SK-N-SH treated with all-trans-retinoic acid at 6 μM for 48 hours (cell line): ENCODE data around the gene CACNA1G.

Experiments used
- ATAC-seq: fragments of 200-7000 bp; cut with Tn5 transposase; 3 replicates; pipeline ENCODE4 v1.9.1; 2020; ENCODE audit warnings: mild to moderate bottlenecking, moderate library complexity
- ARNTL ChIP-seq: fragments of 450-650 bp; formaldehyde crosslinking; IDR thresholded peaks from 2 replicates; pipeline ENCODE4 v1.5.0; 2020; ENCODE audit warnings: low read depth, mild to moderate bottlenecking, moderate library complexity, borderline replicate concordance
- BACH2 ChIP-seq: fragments of 250-450 bp; sonication (Bioruptor Pico); IDR thresholded peaks from 2 replicates; pipeline ENCODE4 v1.9.0; 2021; ENCODE audit warnings: mild to moderate bottlenecking, borderline replicate concordance
- CSDC2 ChIP-seq: fragments of 250-450 bp; sonication (Bioruptor Pico); IDR thresholded peaks from 2 replicates; pipeline ENCODE4 v1.5.0; 2020; ENCODE audit warnings: mild to moderate bottlenecking, moderate library complexity
- GLIS3 ChIP-seq: fragments of 250-450 bp; sonication (Bioruptor Pico); IDR thresholded peaks from 2 replicates; pipeline ENCODE4 v1.5.0; 2020; ENCODE audit warnings: mild to moderate bottlenecking, moderate library complexity
- ISL1 ChIP-seq: fragments of 250-450 bp; sonication (Bioruptor Pico); IDR thresholded peaks from 2 replicates; pipeline ENCODE4 v2.1.2; 2022; ENCODE audit warnings: mild to moderate bottlenecking, moderate library complexity
- OSR1 ChIP-seq: fragments of 250-450 bp; sonication (Bioruptor Pico); IDR thresholded peaks from 2 replicates; pipeline ENCODE4 v1.8.0; 2022; ENCODE audit warnings: moderate library complexity, mild to moderate bottlenecking, inconsistent platforms
- PPARA ChIP-seq: fragments of 250-450 bp; sonication (Bioruptor Pico); IDR thresholded peaks from 2 replicates; pipeline ENCODE4 v1.5.0; 2020; ENCODE audit warnings: mild to moderate bottlenecking, borderline replicate concordance
- RARB ChIP-seq: fragments of 250-450 bp; sonication (Bioruptor Pico); IDR thresholded peaks from 2 replicates; pipeline ENCODE4 v1.8.0; 2021; ENCODE audit warnings: mild to moderate bottlenecking, moderate library complexity
- SNAI2 ChIP-seq: fragments of 250-450 bp; sonication (Bioruptor Pico); IDR thresholded peaks from 2 replicates; pipeline ENCODE4 v1.5.0; 2020; ENCODE audit warnings: mild to moderate bottlenecking, moderate library complexity
- ZC3H10 ChIP-seq: fragments of 250-450 bp; sonication (Bioruptor Pico); IDR thresholded peaks from 2 replicates; pipeline ENCODE4 v1.5.1; 2021; ENCODE audit warnings: mild to moderate bottlenecking, moderate library complexity
- ZFP3 ChIP-seq: fragments of 250-450 bp; sonication (Bioruptor Pico); IDR thresholded peaks from 2 replicates; pipeline ENCODE4 v1.5.0; 2020; ENCODE audit warnings: mild to moderate bottlenecking, moderate library complexity
- ZFP30 ChIP-seq: fragments of 450-650 bp; formaldehyde crosslinking; IDR thresholded peaks from 2 replicates; pipeline ENCODE4 v1.5.0; 2022; ENCODE audit warnings: mild to moderate bottlenecking, moderate library complexity
- ZNF565 ChIP-seq: fragments of 450-650 bp; formaldehyde crosslinking; conservative IDR thresholded peaks from 2 replicates; pipeline ENCODE4 v1.5.0; 2020; ENCODE audit warnings: low read depth, mild to moderate bottlenecking, moderate library complexity
- ZNF8 ChIP-seq: fragments of 450-650 bp; formaldehyde crosslinking; IDR thresholded peaks from 2 replicates; pipeline ENCODE4 v1.5.0; 2020; ENCODE audit warnings: mild to moderate bottlenecking, moderate library complexity
- TF ChIP-seq, protein P1 (sequence below): fragments of 250-450 bp; sonication (Bioruptor Pico); IDR thresholded peaks from 2 replicates; pipeline ENCODE4 v1.5.1; 2020; ENCODE audit warnings: low read depth, mild to moderate bottlenecking, moderate library complexity
- TF ChIP-seq, protein P2 (sequence below): fragments of 250-450 bp; sonication (Bioruptor Pico); IDR thresholded peaks from 2 replicates; pipeline ENCODE4 v1.8.0; 2021; ENCODE audit warnings: low read depth, mild to moderate bottlenecking, moderate library complexity, borderline replicate concordance
- TF ChIP-seq, protein P3 (sequence below): fragments of 250-450 bp; sonication (Bioruptor Pico); IDR thresholded peaks from 2 replicates; pipeline ENCODE4 v1.8.0; 2020; ENCODE audit warnings: mild to moderate bottlenecking, moderate library complexity, borderline replicate concordance
- TF ChIP-seq, protein P4 (sequence below): fragments of 250-450 bp; sonication (Bioruptor Pico); IDR thresholded peaks from 2 replicates; pipeline ENCODE4 v1.5.0; 2020; ENCODE audit warnings: mild to moderate bottlenecking, moderate library complexity
- TF ChIP-seq, protein P5 (sequence below): fragments of 250-450 bp; sonication (Bioruptor Pico); IDR thresholded peaks from 2 replicates; pipeline ENCODE4 v1.5.1; 2021; ENCODE audit warnings: mild to moderate bottlenecking, moderate library complexity

The CACNA1G gene

DNA sequence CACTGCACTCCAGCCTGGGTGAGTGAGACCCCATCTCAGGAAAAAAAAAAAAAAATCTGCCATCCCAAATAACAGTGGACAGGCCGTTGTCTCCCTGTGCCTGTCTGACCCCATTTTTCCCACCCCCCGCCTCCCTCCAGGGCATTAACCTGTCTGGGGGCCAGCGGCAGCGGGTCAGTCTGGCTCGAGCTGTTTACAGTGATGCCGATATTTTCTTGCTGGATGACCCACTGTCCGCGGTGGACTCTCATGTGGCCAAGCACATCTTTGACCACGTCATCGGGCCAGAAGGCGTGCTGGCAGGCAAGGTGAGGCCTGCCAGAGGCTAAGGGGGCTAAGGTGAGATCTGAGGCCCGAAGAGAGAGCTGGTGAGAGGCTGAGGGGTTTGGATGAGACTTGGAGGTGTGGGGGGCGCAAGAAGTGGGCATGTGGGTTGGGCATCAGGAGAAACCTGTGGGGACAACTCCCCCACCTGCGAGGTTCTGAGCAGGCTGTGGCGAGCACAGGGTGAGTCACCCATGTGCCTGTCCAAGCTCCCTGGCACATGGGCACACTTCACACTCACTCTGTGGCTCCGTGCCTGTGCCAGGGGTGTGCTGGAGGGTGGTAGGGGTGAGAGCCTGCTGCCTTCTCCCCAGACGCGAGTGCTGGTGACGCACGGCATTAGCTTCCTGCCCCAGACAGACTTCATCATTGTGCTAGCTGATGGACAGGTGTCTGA lies 112.5 kb downstream of the CACNA1G start:
- TF ChIP-seq ARNTL (CRISPR knock-in tag) = no peak
- no peak for TF ChIP-seq ISL1 (CRISPR knock-in tag)
- TF ChIP-seq ZFP3 (CRISPR knock-in tag) = 0 out of 2 replicates have a peak, but pooled peaks have one; percentile 12
- no peak for TF ChIP-seq ZNF8 (CRISPR knock-in tag)
- no peak for TF ChIP-seq OSR1 (CRISPR knock-in tag)
- TF ChIP-seq CSDC2 = no peak
- peak; percentile 22 for ATAC-seq

DNA sequence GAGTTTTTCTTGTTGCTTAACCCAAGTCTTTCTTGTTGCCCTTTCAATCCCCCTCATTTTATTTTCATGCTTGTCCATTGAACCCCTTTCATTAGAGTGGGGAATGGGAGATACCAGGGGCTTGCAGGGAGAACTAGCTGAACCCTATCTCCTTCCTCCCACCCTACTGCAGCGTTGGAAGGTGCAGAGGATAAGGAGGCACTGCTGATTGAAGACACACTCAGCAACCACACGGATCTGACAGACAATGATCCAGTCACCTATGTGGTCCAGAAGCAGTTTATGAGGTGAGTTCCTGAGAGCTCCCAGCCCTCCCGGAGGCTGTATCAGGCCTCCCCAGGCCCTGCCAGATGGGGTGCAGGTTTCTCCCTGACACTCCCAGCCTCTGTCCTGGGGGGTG lies 114.7 kb downstream of the CACNA1G start:
- ATAC-seq = no peak

DNA sequence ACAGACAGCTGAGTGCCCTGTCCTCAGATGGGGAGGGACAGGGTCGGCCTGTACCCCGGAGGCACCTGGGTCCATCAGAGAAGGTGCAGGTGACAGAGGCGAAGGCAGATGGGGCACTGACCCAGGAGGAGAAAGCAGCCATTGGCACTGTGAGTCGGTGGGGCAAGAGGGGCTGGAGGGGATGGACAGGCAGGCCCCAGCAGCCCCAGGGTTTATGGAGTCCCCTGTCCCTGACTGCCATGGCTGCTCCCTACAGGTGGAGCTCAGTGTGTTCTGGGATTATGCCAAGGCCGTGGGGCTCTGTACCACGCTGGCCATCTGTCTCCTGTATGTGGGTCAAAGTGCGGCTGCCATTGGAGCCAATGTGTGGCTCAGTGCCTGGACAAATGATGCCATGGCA lies 115.1 kb downstream of the CACNA1G start:
- ATAC-seq = no peak
- TF ChIP-seq, protein P1, sequence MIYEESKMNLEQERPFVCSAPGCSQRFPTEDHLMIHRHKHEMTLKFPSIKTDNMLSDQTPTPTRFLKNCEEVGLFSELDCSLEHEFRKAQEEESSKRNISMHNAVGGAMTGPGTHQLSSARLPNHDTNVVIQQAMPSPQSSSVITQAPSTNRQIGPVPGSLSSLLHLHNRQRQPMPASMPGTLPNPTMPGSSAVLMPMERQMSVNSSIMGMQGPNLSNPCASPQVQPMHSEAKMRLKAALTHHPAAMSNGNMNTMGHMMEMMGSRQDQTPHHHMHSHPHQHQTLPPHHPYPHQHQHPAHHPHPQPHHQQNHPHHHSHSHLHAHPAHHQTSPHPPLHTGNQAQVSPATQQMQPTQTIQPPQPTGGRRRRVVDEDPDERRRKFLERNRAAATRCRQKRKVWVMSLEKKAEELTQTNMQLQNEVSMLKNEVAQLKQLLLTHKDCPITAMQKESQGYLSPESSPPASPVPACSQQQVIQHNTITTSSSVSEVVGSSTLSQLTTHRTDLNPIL = no peak
- TF ChIP-seq ARNTL (CRISPR knock-in tag) (no peak), ZNF565 (CRISPR knock-in tag) (no peak)

More for the DNA sequence above, 114.7 kb downstream of the CACNA1G start:
- TF ChIP-seq ZC3H10 (CRISPR knock-in tag) (no peak), ZNF8 (CRISPR knock-in tag) (no peak)
- TF ChIP-seq, protein P2, sequence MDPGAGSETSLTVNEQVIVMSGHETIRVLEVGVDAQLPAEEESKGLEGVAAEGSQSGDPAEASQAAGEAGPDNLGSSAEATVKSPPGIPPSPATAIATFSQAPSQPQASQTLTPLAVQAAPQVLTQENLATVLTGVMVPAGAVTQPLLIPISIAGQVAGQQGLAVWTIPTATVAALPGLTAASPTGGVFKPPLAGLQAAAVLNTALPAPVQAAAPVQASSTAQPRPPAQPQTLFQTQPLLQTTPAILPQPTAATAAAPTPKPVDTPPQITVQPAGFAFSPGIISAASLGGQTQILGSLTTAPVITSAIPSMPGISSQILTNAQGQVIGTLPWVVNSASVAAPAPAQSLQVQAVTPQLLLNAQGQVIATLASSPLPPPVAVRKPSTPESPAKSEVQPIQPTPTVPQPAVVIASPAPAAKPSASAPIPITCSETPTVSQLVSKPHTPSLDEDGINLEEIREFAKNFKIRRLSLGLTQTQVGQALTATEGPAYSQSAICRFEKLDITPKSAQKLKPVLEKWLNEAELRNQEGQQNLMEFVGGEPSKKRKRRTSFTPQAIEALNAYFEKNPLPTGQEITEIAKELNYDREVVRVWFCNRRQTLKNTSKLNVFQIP (CRISPR knock-in tag) = no peak
- TF ChIP-seq, protein P3, sequence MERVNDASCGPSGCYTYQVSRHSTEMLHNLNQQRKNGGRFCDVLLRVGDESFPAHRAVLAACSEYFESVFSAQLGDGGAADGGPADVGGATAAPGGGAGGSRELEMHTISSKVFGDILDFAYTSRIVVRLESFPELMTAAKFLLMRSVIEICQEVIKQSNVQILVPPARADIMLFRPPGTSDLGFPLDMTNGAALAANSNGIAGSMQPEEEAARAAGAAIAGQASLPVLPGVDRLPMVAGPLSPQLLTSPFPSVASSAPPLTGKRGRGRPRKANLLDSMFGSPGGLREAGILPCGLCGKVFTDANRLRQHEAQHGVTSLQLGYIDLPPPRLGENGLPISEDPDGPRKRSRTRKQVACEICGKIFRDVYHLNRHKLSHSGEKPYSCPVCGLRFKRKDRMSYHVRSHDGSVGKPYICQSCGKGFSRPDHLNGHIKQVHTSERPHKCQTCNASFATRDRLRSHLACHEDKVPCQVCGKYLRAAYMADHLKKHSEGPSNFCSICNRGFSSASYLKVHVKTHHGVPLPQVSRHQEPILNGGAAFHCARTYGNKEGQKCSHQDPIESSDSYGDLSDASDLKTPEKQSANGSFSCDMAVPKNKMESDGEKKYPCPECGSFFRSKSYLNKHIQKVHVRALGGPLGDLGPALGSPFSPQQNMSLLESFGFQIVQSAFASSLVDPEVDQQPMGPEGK (CRISPR knock-in tag) = no peak
- TF ChIP-seq, protein P4, sequence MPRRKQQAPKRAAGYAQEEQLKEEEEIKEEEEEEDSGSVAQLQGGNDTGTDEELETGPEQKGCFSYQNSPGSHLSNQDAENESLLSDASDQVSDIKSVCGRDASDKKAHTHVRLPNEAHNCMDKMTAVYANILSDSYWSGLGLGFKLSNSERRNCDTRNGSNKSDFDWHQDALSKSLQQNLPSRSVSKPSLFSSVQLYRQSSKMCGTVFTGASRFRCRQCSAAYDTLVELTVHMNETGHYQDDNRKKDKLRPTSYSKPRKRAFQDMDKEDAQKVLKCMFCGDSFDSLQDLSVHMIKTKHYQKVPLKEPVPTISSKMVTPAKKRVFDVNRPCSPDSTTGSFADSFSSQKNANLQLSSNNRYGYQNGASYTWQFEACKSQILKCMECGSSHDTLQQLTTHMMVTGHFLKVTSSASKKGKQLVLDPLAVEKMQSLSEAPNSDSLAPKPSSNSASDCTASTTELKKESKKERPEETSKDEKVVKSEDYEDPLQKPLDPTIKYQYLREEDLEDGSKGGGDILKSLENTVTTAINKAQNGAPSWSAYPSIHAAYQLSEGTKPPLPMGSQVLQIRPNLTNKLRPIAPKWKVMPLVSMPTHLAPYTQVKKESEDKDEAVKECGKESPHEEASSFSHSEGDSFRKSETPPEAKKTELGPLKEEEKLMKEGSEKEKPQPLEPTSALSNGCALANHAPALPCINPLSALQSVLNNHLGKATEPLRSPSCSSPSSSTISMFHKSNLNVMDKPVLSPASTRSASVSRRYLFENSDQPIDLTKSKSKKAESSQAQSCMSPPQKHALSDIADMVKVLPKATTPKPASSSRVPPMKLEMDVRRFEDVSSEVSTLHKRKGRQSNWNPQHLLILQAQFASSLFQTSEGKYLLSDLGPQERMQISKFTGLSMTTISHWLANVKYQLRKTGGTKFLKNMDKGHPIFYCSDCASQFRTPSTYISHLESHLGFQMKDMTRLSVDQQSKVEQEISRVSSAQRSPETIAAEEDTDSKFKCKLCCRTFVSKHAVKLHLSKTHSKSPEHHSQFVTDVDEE = no peak

DNA sequence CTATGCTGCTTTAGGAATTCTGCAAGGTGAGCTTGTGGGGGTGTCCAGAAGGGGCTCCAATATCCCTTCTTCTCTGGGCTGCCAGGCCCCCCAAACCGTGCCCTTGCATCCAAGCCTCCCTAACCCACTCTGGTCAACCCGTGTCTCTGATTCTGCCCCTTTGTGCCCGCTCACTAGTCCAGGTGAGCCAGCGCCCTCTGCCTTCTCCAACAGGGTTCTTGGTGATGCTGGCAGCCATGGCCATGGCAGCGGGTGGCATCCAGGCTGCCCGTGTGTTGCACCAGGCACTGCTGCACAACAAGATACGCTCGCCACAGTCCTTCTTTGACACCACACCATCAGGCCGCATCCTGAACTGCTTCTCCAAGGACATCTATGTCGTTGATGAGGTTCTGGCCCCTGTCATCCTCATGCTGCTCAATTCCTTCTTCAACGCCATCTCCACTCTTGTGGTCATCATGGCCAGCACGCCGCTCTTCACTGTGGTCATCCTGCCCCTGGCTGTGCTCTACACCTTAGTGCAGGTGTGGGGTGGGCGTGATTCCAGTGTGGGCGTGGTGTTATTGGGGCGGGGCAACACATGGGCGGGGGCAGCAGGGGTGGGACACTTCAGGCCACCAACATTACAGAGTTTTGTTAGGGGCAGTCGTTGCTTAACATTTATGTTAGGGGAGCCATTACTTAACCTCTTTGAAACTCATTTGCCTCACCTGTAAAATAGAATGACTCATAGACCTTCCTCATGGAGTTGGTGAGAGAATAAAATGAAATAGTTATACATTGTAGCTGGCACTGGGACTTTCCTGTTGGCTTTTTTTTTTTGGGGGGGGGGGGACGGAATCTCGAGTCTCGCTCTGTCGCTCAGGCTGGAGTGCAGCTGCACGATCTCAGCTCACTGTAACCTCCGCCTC lies 115.8 kb downstream of the CACNA1G start:
- TF ChIP-seq RARB = no peak
- no peak for TF ChIP-seq ARNTL (CRISPR knock-in tag)
- TF ChIP-seq OSR1 (CRISPR knock-in tag) = no peak
- no peak for TF ChIP-seq SNAI2 (CRISPR knock-in tag)
- TF ChIP-seq PPARA (CRISPR knock-in tag) = no peak
- no peak for TF ChIP-seq GLIS3 (CRISPR knock-in tag)
- TF ChIP-seq BACH2 = no peak
- TF ChIP-seq ZFP30 = no peak
- TF ChIP-seq, protein P3 (CRISPR knock-in tag) = no peak
- TF ChIP-seq, protein P5, sequence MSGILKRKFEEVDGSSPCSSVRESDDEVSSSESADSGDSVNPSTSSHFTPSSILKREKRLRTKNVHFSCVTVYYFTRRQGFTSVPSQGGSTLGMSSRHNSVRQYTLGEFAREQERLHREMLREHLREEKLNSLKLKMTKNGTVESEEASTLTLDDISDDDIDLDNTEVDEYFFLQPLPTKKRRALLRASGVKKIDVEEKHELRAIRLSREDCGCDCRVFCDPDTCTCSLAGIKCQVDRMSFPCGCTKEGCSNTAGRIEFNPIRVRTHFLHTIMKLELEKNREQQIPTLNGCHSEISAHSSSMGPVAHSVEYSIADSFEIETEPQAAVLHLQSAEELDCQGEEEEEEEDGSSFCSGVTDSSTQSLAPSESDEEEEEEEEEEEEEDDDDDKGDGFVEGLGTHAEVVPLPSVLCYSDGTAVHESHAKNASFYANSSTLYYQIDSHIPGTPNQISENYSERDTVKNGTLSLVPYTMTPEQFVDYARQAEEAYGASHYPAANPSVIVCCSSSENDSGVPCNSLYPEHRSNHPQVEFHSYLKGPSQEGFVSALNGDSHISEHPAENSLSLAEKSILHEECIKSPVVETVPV (CRISPR knock-in tag) = no peak
- no peak for TF ChIP-seq CSDC2
- TF ChIP-seq, protein P4 = no peak
- TF ChIP-seq ZC3H10 (CRISPR knock-in tag) = no peak
- no peak for TF ChIP-seq ISL1 (CRISPR knock-in tag)
- ATAC-seq = no peak
